ENCODE measurements around the gene LRRC3.
A peak's percentile ranks its signal among the peaks of the same experiment; 100 is the strongest.

Gene LRRC3

GRCh38 chr21:44440241-44441040 lies 14.9 kb upstream of the LRRC3 start:
- Mint-ChIP-seq H3K27me3 (ENCODE audit: low read depth, poor library complexity) (no peaks in the 10 kb centered on the region), H3K4me1 (peaks cover 9% of the 10 kb centered on the region), H3K9me3 (no peaks in the 10 kb centered on the region), H3K36me3 (ENCODE audit: low read depth) (no peaks in the 10 kb centered on the region), H3K4me3 (no peak overlapping the region), H3K27ac (no peak overlapping the region)
- no peak for DNase-seq
- no peak for TF ChIP-seq CTCF (IDR thresholded peaks at IDR 0.05)

GRCh38 chr21:44441041-44441400 lies 14.3 kb upstream of the LRRC3 start:
- DNase-seq, result no peak
- TF ChIP-seq CTCF (IDR thresholded peaks at IDR 0.05), result no peak
- Mint-ChIP-seq H3K27ac (no peak overlapping the region), H3K9me3 (no peaks in the 10 kb centered on the region), H3K4me3 (no peak overlapping the region), H3K36me3 (ENCODE audit: low read depth) (no peaks in the 10 kb centered on the region), H3K27me3 (ENCODE audit: low read depth, poor library complexity) (no peaks in the 10 kb centered on the region), H3K4me1 (peaks cover 9% of the 10 kb centered on the region)

GRCh38 chr21:44441581-44442265 lies 13.6 kb upstream of the LRRC3 start:
- Mint-ChIP-seq H3K9me3 (no peaks in the 10 kb centered on the region), H3K36me3 (ENCODE audit: low read depth) (no peaks in the 10 kb centered on the region), H3K27ac (no peak overlapping the region), H3K4me3 (no peak overlapping the region), H3K27me3 (ENCODE audit: low read depth, poor library complexity) (no peaks in the 10 kb centered on the region), H3K4me1 (peaks cover 9% of the 10 kb centered on the region)
- no peak for TF ChIP-seq CTCF (IDR thresholded peaks at IDR 0.05)
- no peak for DNase-seq

- H3K4me1 Mint-ChIP-seq, result peaks cover 9% of the 10 kb centered on the region
- DNase-seq, result peak; percentile 4
- H3K9me3 Mint-ChIP-seq, result no peaks in the 10 kb centered on the region
- no peak for TF ChIP-seq CTCF (IDR thresholded peaks at IDR 0.05)
- H3K27me3 Mint-ChIP-seq (ENCODE audit: low read depth, poor library complexity), result no peaks in the 10 kb centered on the region
- no peak overlapping the region for H3K4me3 Mint-ChIP-seq
- H3K36me3 Mint-ChIP-seq (ENCODE audit: low read depth), result no peaks in the 10 kb centered on the region
- no peak overlapping the region for H3K27ac Mint-ChIP-seq
Measured at GRCh38 chr21:44442266-44443125, 12.8 kb upstream of the LRRC3 start.

- no peaks in the 10 kb centered on the region for H3K36me3 Mint-ChIP-seq (ENCODE audit: low read depth)
- H3K27me3 Mint-ChIP-seq (ENCODE audit: low read depth, poor library complexity), result peaks cover 5% of the 10 kb centered on the region
- H3K4me1 Mint-ChIP-seq, result peaks cover 9% of the 10 kb centered on the region
- H3K9me3 Mint-ChIP-seq, result no peaks in the 10 kb centered on the region
- TF ChIP-seq CTCF (IDR thresholded peaks at IDR 0.05), result no peak
- H3K27ac Mint-ChIP-seq, result no peak overlapping the region
- H3K4me3 Mint-ChIP-seq, result no peak overlapping the region
- DNase-seq, result no peak
Measured at GRCh38 chr21:44443291-44443890, 11.9 kb upstream of the LRRC3 start.
